Keratinocyte (primary cell): ENCODE results near the gene DMRT1. TPM values are rescaled to one million over a fixed set of nuclear protein-coding genes. Genes with fewer than 3 reads are reported as not detected.

Experiments
- DNase-seq: peaks from one replicate; pipeline ENCODE4 v3.0.0-alpha.2; 2011; ENCODE audit warnings: low read depth, missing footprints, low spot score
- FAIRE-seq: peaks from 2 replicates; lab custom pipeline; 2011; peaks lifted over from hg19 to GRCh38; lab: Jason Lieb, UNC
- H2AFZ ChIP-seq: 2 replicates; pipeline ENCODE4 v1.6.0; 2012; ENCODE audit warnings: low read length, control low read depth, inconsistent platforms; ENCODE audit not compliant: control insufficient read depth
- H3K27ac ChIP-seq: 2 replicates; pipeline ENCODE4 v1.5.1; 2011; ENCODE audit warnings: low read length; ENCODE audit not compliant: control insufficient read depth, insufficient read depth
- H3K27me3 ChIP-seq: 3 replicates; pipeline ENCODE4 v1.6.0; 2011; ENCODE audit warnings: low read length; ENCODE audit not compliant: control insufficient read depth, insufficient read depth; ENCODE audit errors: extremely low read depth
- H3K36me3 ChIP-seq, 2 experiments: 2 replicates in 1 of 2; 3 replicates in 1 of 2; pipeline ENCODE4 v1.5.1; 2011; ENCODE audit warnings: low read length in 2 of 2, mild to moderate bottlenecking in 1 of 2; ENCODE audit not compliant: control insufficient read depth in 2 of 2, insufficient read depth in 2 of 2; ENCODE audit errors: extremely low read depth in 1 of 2
- H3K4me1 ChIP-seq: 3 replicates; pipeline ENCODE4 v1.5.1; 2011; ENCODE audit warnings: low read length; ENCODE audit not compliant: control insufficient read depth, insufficient read depth; ENCODE audit errors: extremely low read depth
- H3K4me2 ChIP-seq: 3 replicates; pipeline ENCODE4 v1.6.0; 2011; ENCODE audit warnings: low read depth, low read length; ENCODE audit not compliant: control insufficient read depth, insufficient read depth; ENCODE audit errors: extremely low read depth
- H3K4me3 ChIP-seq, 3 experiments: fragments of 200-600 bp in 1 of 3; sonication (generic) in 1 of 3; 2 replicates in 2 of 3; 3 replicates in 1 of 3; pipeline ENCODE4 v1.5.1; 2011 to 2016; ENCODE audit warnings: low read length in 3 of 3, mild to moderate bottlenecking in 3 of 3, control low read depth in 2 of 3, inconsistent platforms in 1 of 3, low read depth in 1 of 3, mixed read lengths in 1 of 3, mixed run types in 1 of 3, moderate library complexity in 1 of 3; ENCODE audit not compliant: control insufficient read depth in 2 of 3, insufficient read depth in 2 of 3; ENCODE audit errors: extremely low read depth in 1 of 3
- H3K79me2 ChIP-seq: 2 replicates; pipeline ENCODE4 v1.6.0; 2012; ENCODE audit warnings: low read length; ENCODE audit not compliant: control insufficient read depth, insufficient read depth
- H3K9ac ChIP-seq: 3 replicates; pipeline ENCODE4 v1.6.0; 2011; ENCODE audit warnings: low read length; ENCODE audit not compliant: control insufficient read depth, insufficient read depth; ENCODE audit errors: extremely low read depth
- H3K9me1 ChIP-seq: 3 replicates; pipeline ENCODE4 v1.6.0; 2011; ENCODE audit warnings: low read length; ENCODE audit not compliant: control insufficient read depth, insufficient read depth; ENCODE audit errors: extremely low read depth
- H3K9me3 ChIP-seq: 2 replicates; pipeline ENCODE4 v1.5.1; 2012; ENCODE audit warnings: low read depth, low read length; ENCODE audit not compliant: control insufficient read depth
- H4K20me1 ChIP-seq: 3 replicates; pipeline ENCODE4 v1.6.0; 2011; ENCODE audit warnings: low read length; ENCODE audit not compliant: control insufficient read depth, insufficient read depth; ENCODE audit errors: extremely low read depth
- EZH2 ChIP-seq: IDR thresholded peaks from one replicate; pipeline ENCODE4 v1.6.1; 2012; ENCODE audit warnings: inconsistent platforms, mild to moderate bottlenecking, low read length, moderate library complexity
- dilution Hi-C: fragments of 300-500 bp; cut with MboI; formaldehyde crosslinking; loops from one replicate; pipeline ENCODE4 v1.7.0; 2020; ENCODE audit warnings: low sequenced_read_pairs; ENCODE audit not compliant: extremely low pct_ligation_motif_present
- polyA plus RNA-seq, 5 experiments: library from polyadenylated mRNA; depleted of rRNA in 3 of 5; stranded (reverse) in 3 of 5; stranded (forward) in 1 of 5; unstranded in 1 of 5; fragments of >200 nt; gene quantifications; 1 replicate in 1 of 5; 2 replicates in 3 of 5; 3 replicates in 1 of 5; pipeline versions ENCODE4 v1.2.1 to v1.2.3, GENCODE V29; 2011 to 2012; ENCODE audit warnings: missing spikeins in 2 of 5, low read depth in 1 of 5, low replicate concordance in 1 of 5
- TF ChIP-seq, protein P1 (sequence below), 3 experiments: IDR thresholded peaks in 1 of 3; conservative IDR thresholded peaks in 1 of 3; optimal IDR thresholded peaks in 1 of 3; 2 replicates in 2 of 3; 3 replicates in 1 of 3; pipeline versions ENCODE3 to v1.5.1; 2011; ENCODE audit warnings: low read length in 3 of 3, mild to moderate bottlenecking in 3 of 3, moderate library complexity in 2 of 3, control low read depth in 1 of 3, inconsistent platforms in 1 of 3; ENCODE audit not compliant: insufficient read depth in 2 of 3; ENCODE audit errors: extremely low read depth in 1 of 3

Gene DMRT1
- polyA plus RNA-seq, 1 donor (not counting 4 experiments of a cell fraction or from before 2014, with no cell fraction given) = not detected

DNA sequence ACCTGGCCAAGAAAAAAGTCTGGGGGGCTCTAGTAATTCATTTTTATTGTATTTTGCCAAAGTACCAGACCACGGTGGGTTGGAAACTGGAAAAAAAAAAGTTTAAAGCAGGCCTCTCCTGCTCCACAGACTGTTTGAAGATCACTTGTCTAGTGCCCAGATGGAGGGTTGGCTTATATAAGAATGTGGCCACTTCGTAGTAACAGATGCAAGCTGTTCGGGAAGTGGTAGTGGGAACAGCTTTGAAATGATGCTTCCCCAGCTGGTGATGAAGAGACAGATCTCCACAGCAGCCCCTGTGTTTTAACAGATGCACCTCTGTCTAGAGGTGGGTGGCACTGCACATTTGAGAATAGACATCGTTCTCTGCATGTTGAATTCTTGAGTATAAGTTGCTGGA, 80.7 kb downstream of the DMRT1 start:
- Histone ChIP-seq H3K4me2 (no peak overlapping the region), H3K36me3 (no peaks in the 10 kb centered on the region), H3K79me2 (no peaks in the 10 kb centered on the region), H4K20me1 (no peaks in the 10 kb centered on the region), H3K9me3 (no peaks in the 10 kb centered on the region), H2AFZ (no peak overlapping the region), H3K9me1 (no peaks in the 10 kb centered on the region), H3K4me1 (no peaks in the 10 kb centered on the region), H3K9ac (no peak overlapping the region), H3K4me3 (no peak overlapping the region), H3K27ac (no peak overlapping the region), H3K27me3 (no peaks in the 10 kb centered on the region)
- DNase-seq (no peak), FAIRE-seq (no peak)
- dilution Hi-C loops = no loop called here
- TF ChIP-seq EZH2 = no peak
- TF ChIP-seq, protein P1, sequence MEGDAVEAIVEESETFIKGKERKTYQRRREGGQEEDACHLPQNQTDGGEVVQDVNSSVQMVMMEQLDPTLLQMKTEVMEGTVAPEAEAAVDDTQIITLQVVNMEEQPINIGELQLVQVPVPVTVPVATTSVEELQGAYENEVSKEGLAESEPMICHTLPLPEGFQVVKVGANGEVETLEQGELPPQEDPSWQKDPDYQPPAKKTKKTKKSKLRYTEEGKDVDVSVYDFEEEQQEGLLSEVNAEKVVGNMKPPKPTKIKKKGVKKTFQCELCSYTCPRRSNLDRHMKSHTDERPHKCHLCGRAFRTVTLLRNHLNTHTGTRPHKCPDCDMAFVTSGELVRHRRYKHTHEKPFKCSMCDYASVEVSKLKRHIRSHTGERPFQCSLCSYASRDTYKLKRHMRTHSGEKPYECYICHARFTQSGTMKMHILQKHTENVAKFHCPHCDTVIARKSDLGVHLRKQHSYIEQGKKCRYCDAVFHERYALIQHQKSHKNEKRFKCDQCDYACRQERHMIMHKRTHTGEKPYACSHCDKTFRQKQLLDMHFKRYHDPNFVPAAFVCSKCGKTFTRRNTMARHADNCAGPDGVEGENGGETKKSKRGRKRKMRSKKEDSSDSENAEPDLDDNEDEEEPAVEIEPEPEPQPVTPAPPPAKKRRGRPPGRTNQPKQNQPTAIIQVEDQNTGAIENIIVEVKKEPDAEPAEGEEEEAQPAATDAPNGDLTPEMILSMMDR (optimal IDR thresholded peaks at IDR 0.05 in 1 of 3, IDR thresholded peaks at IDR 0.05 in 1 of 3, conservative IDR thresholded peaks at IDR 0.05 in 1 of 3; ENCODE audit: extremely low read depth in 1 of 3, insufficient read depth in 2 of 3, low read length in 3 of 3) = no peak

- H3K27me3 ChIP-seq = no peaks in the 10 kb centered on the region
- H3K9me3 ChIP-seq = no peaks in the 10 kb centered on the region
- H3K9ac ChIP-seq = no peak overlapping the region
- FAIRE-seq (no peak), DNase-seq (no peak)
- dilution Hi-C loops = no loop called here
- H3K36me3 ChIP-seq = no peaks in the 10 kb centered on the region
- H3K27ac ChIP-seq = no peak overlapping the region
- H2AFZ ChIP-seq = no peak overlapping the region
- no peaks in the 10 kb centered on the region for H4K20me1 ChIP-seq
- H3K4me1 ChIP-seq = no peaks in the 10 kb centered on the region
- H3K79me2 ChIP-seq = no peaks in the 10 kb centered on the region
- no peak overlapping the region for H3K4me2 ChIP-seq
- no peak overlapping the region for H3K4me3 ChIP-seq
- H3K9me1 ChIP-seq = no peaks in the 10 kb centered on the region
- no peak for TF ChIP-seq EZH2
- TF ChIP-seq, protein P1 (optimal IDR thresholded peaks at IDR 0.05 in 1 of 3, IDR thresholded peaks at IDR 0.05 in 1 of 3, conservative IDR thresholded peaks at IDR 0.05 in 1 of 3; ENCODE audit: extremely low read depth in 1 of 3, insufficient read depth in 2 of 3, low read length in 3 of 3) = no peak
Measured at GRCh38 chr9:922731-923130, 81.2 kb downstream of the DMRT1 start.
